WTC11 (cell line): ENCODE measurements around the gene AIG1. TPM values are rescaled to one million over a fixed set of nuclear protein-coding genes. Genes with fewer than 3 reads are reported as not detected.

Source experiments
- ATAC-seq: fragments of 200-7000 bp; cut with Tn5 transposase; 2 replicates; pipeline ENCODE4 v1.10.0; 2021; ENCODE audit warnings: mild to moderate bottlenecking, moderate library complexity
- CTCF ChIA-PET: fragments of 300-600 bp; sonication (Branson Sonifier 250); formaldehyde crosslinking; loops from one replicate; lab custom pipeline; 2021; ENCODE audit warnings: antibody characterized with exemption; lab: Charles Lee
- POLR2A ChIA-PET: fragments of 350-600 bp; sonication (Branson Sonifier 250); formaldehyde crosslinking; loops from one replicate; lab custom pipeline; 2021; ENCODE audit warnings: antibody characterized with exemption; lab: Charles Lee
- DNase-seq: peaks from one replicate; pipeline ENCODE4 v3.0.0; 2021; ENCODE audit warnings: low spot score
- H3K27ac Mint-ChIP-seq: 2 replicates; pipeline ENCODE4 v1.8.0; 2021; ENCODE audit warnings: mixed read lengths
- H3K27me3 Mint-ChIP-seq: 2 replicates; pipeline ENCODE4 v1.8.0; 2021; ENCODE audit warnings: low read depth, mild to moderate bottlenecking, moderate library complexity, mixed read lengths
- H3K36me3 Mint-ChIP-seq: 2 replicates; pipeline ENCODE4 v1.8.0; 2021; ENCODE audit warnings: mixed read lengths
- H3K4me1 Mint-ChIP-seq: 2 replicates; pipeline ENCODE4 v1.8.0; 2022; ENCODE audit warnings: mixed read lengths
- H3K4me3 Mint-ChIP-seq: 2 replicates; pipeline ENCODE4 v1.8.0; 2021; ENCODE audit warnings: mild to moderate bottlenecking, moderate library complexity, mixed read lengths
- H3K9me3 Mint-ChIP-seq: 2 replicates; pipeline ENCODE4 v1.8.0; 2021; ENCODE audit warnings: mixed read lengths
- ATF3 ChIP-seq: sonication (generic); formaldehyde crosslinking; conservative IDR thresholded peaks from 2 replicates; pipeline ENCODE4 v1.8.1; 2022; ENCODE audit warnings: mild to moderate bottlenecking, missing genetic modification reagents
- EMX1 ChIP-seq: fragments of 250-450 bp; sonication (Bioruptor Pico); IDR thresholded peaks from 2 replicates; pipeline ENCODE4 v1.8.0; 2021; ENCODE audit warnings: mild to moderate bottlenecking
- ESRRA ChIP-seq: sonication (generic); formaldehyde crosslinking; IDR thresholded peaks from 2 replicates; pipeline ENCODE4 v1.8.1; 2022; ENCODE audit warnings: mild to moderate bottlenecking, missing genetic modification reagents, borderline replicate concordance
- FOXP1 ChIP-seq: sonication (generic); formaldehyde crosslinking; IDR thresholded peaks from 2 replicates; pipeline ENCODE4 v1.8.0; 2022; ENCODE audit warnings: missing genetic modification reagents, mild to moderate bottlenecking, moderate library complexity, borderline replicate concordance
- GTF2I ChIP-seq: fragments of 250-450 bp; sonication (Bioruptor Pico); conservative IDR thresholded peaks from 2 replicates; pipeline ENCODE4 v1.4.0; 2021; ENCODE audit warnings: mild to moderate bottlenecking
- HMGA2 ChIP-seq: fragments of 250-450 bp; sonication (Bioruptor Pico); IDR thresholded peaks from 2 replicates; pipeline ENCODE4 v1.4.0; 2021; ENCODE audit warnings: mild to moderate bottlenecking, moderate library complexity
- JUN ChIP-seq: sonication (generic); formaldehyde crosslinking; IDR thresholded peaks from 2 replicates; pipeline ENCODE4 v1.8.0; 2023; ENCODE audit warnings: mild to moderate bottlenecking, missing genetic modification reagents
- NFYB ChIP-seq: sonication (generic); formaldehyde crosslinking; conservative IDR thresholded peaks from 2 replicates; pipeline ENCODE4 v1.8.0; 2022; ENCODE audit warnings: low read depth, missing genetic modification reagents
- TEAD4 ChIP-seq: sonication (generic); formaldehyde crosslinking; IDR thresholded peaks from 2 replicates; pipeline ENCODE4 v1.8.0; 2022; ENCODE audit warnings: mild to moderate bottlenecking, missing genetic modification reagents
- ZNF138 ChIP-seq: sonication (generic); formaldehyde crosslinking; conservative IDR thresholded peaks from 2 replicates; pipeline ENCODE4 v1.8.1; 2022; ENCODE audit warnings: mild to moderate bottlenecking, moderate library complexity, missing genetic modification reagents
- ZSCAN18 ChIP-seq: fragments of 250-450 bp; sonication (Bioruptor Pico); IDR thresholded peaks from 2 replicates; pipeline ENCODE4 v2.1.2; 2022; ENCODE audit warnings: mild to moderate bottlenecking, moderate library complexity
- total RNA-seq: library from RNA; stranded (reverse); gene quantifications from 3 replicates; pipeline ENCODE4 v1.2.3, GENCODE V29; 2021
- TF ChIP-seq, protein P1 (sequence below): fragments of 250-450 bp; sonication (Bioruptor Pico); IDR thresholded peaks from 2 replicates; pipeline ENCODE4 v1.9.0; 2021; ENCODE audit warnings: mild to moderate bottlenecking
- TF ChIP-seq, protein P2 (sequence below): fragments of 200-600 bp; IDR thresholded peaks from 2 replicates; pipeline ENCODE4 v1.8.0; 2022; ENCODE audit warnings: antibody characterized with exemption
- TF ChIP-seq, protein P3 (sequence below): sonication (generic); formaldehyde crosslinking; IDR thresholded peaks from 2 replicates; pipeline ENCODE4 v1.8.1; 2022; ENCODE audit warnings: missing genetic modification reagents, borderline replicate concordance
- TF ChIP-seq, protein P4 (sequence below): sonication (generic); formaldehyde crosslinking; IDR thresholded peaks from 2 replicates; pipeline ENCODE4 v1.8.1; 2022; ENCODE audit warnings: mild to moderate bottlenecking, moderate library complexity, missing genetic modification reagents
- TF ChIP-seq, protein P5 (sequence below): sonication (generic); formaldehyde crosslinking; IDR thresholded peaks from 2 replicates; pipeline ENCODE4 v1.8.0; 2022; ENCODE audit warnings: mild to moderate bottlenecking, missing genetic modification reagents
- TF ChIP-seq, protein P6 (sequence below): sonication (generic); formaldehyde crosslinking; IDR thresholded peaks from 2 replicates; pipeline ENCODE4 v1.8.1; 2023; ENCODE audit warnings: mild to moderate bottlenecking, missing genetic modification reagents, moderate library complexity

Gene AIG1
- total RNA-seq, 1 experiment from 2014 or later: 38.8 TPM

- TF ChIP-seq, protein P1, sequence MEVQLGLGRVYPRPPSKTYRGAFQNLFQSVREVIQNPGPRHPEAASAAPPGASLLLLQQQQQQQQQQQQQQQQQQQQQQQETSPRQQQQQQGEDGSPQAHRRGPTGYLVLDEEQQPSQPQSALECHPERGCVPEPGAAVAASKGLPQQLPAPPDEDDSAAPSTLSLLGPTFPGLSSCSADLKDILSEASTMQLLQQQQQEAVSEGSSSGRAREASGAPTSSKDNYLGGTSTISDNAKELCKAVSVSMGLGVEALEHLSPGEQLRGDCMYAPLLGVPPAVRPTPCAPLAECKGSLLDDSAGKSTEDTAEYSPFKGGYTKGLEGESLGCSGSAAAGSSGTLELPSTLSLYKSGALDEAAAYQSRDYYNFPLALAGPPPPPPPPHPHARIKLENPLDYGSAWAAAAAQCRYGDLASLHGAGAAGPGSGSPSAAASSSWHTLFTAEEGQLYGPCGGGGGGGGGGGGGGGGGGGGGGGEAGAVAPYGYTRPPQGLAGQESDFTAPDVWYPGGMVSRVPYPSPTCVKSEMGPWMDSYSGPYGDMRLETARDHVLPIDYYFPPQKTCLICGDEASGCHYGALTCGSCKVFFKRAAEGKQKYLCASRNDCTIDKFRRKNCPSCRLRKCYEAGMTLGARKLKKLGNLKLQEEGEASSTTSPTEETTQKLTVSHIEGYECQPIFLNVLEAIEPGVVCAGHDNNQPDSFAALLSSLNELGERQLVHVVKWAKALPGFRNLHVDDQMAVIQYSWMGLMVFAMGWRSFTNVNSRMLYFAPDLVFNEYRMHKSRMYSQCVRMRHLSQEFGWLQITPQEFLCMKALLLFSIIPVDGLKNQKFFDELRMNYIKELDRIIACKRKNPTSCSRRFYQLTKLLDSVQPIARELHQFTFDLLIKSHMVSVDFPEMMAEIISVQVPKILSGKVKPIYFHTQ (CRISPR knock-in tag): no peak
- no peak for TF ChIP-seq ESRRA (CRISPR knock-in tag)
- TF ChIP-seq, protein P2, sequence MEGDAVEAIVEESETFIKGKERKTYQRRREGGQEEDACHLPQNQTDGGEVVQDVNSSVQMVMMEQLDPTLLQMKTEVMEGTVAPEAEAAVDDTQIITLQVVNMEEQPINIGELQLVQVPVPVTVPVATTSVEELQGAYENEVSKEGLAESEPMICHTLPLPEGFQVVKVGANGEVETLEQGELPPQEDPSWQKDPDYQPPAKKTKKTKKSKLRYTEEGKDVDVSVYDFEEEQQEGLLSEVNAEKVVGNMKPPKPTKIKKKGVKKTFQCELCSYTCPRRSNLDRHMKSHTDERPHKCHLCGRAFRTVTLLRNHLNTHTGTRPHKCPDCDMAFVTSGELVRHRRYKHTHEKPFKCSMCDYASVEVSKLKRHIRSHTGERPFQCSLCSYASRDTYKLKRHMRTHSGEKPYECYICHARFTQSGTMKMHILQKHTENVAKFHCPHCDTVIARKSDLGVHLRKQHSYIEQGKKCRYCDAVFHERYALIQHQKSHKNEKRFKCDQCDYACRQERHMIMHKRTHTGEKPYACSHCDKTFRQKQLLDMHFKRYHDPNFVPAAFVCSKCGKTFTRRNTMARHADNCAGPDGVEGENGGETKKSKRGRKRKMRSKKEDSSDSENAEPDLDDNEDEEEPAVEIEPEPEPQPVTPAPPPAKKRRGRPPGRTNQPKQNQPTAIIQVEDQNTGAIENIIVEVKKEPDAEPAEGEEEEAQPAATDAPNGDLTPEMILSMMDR: no peak
Measured at GRCh38 chr6:143103916-143104315, 43.2 kb downstream of the AIG1 start (continued).

DNA sequence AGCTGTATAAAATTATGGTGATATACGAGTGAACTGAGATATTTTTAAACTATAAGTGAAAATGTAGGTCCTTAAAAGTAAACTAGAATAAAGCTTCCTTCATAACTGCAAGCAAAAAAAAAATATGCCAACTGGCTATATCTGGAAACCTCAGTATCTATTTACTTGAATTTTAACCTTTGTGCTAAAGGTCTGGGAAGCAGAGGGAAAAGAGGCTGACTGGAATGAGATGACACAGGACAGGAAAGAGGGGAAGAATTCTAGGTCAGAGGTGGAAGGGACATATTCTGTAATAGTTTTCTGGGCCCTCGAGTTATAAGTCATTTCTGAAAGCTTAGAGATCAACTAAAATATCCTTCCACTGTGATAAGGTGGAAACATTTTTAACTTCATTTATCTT is 46.8 kb downstream of the AIG1 start:
- H3K36me3 Mint-ChIP-seq: peaks cover 2% of the 10 kb centered on the region; the same call in 1 of the 2 replicates

More for the DNA sequence above, 46.8 kb downstream of the AIG1 start:
- H3K4me3 Mint-ChIP-seq: no peak overlapping the region
- TF ChIP-seq, protein P3, sequence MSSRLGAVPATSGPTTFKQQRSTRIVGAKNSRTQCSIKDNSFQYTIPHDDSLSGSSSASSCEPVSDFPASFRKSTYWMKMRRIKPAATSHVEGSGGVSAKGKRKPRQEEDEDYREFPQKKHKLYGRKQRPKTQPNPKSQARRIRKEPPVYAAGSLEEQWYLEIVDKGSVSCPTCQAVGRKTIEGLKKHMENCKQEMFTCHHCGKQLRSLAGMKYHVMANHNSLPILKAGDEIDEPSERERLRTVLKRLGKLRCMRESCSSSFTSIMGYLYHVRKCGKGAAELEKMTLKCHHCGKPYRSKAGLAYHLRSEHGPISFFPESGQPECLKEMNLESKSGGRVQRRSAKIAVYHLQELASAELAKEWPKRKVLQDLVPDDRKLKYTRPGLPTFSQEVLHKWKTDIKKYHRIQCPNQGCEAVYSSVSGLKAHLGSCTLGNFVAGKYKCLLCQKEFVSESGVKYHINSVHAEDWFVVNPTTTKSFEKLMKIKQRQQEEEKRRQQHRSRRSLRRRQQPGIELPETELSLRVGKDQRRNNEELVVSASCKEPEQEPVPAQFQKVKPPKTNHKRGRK (CRISPR knock-in tag): no peak
- TF ChIP-seq GTF2I (no peak), ZNF138 (CRISPR knock-in tag) (no peak), ZSCAN18 (CRISPR knock-in tag) (no peak), HMGA2 (CRISPR knock-in tag) (no peak), FOXP1 (no peak), TEAD4 (no peak), EMX1 (CRISPR knock-in tag) (no peak), ATF3 (no peak), NFYB (CRISPR knock-in tag) (no peak), JUN (CRISPR knock-in tag) (no peak)
- TF ChIP-seq, protein P2: no peak
- TF ChIP-seq, protein P4, sequence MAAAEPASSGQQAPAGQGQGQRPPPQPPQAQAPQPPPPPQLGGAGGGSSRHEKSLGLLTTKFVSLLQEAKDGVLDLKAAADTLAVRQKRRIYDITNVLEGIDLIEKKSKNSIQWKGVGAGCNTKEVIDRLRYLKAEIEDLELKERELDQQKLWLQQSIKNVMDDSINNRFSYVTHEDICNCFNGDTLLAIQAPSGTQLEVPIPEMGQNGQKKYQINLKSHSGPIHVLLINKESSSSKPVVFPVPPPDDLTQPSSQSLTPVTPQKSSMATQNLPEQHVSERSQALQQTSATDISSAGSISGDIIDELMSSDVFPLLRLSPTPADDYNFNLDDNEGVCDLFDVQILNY (CRISPR knock-in tag): no peak
- TF ChIP-seq, protein P5, sequence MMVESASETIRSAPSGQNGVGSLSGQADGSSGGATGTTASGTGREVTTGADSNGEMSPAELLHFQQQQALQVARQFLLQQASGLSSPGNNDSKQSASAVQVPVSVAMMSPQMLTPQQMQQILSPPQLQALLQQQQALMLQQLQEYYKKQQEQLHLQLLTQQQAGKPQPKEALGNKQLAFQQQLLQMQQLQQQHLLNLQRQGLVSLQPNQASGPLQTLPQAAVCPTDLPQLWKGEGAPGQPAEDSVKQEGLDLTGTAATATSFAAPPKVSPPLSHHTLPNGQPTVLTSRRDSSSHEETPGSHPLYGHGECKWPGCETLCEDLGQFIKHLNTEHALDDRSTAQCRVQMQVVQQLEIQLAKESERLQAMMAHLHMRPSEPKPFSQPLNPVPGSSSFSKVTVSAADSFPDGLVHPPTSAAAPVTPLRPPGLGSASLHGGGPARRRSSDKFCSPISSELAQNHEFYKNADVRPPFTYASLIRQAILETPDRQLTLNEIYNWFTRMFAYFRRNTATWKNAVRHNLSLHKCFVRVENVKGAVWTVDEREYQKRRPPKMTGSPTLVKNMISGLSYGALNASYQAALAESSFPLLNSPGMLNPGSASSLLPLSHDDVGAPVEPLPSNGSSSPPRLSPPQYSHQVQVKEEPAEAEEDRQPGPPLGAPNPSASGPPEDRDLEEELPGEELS (CRISPR knock-in tag): no peak
- TF ChIP-seq, protein P6, sequence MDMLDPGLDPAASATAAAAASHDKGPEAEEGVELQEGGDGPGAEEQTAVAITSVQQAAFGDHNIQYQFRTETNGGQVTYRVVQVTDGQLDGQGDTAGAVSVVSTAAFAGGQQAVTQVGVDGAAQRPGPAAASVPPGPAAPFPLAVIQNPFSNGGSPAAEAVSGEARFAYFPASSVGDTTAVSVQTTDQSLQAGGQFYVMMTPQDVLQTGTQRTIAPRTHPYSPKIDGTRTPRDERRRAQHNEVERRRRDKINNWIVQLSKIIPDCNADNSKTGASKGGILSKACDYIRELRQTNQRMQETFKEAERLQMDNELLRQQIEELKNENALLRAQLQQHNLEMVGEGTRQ (CRISPR knock-in tag): no peak
- TF ChIP-seq, all 79 proteins: peak for 0
- no peaks in the 10 kb centered on the region for H3K27me3 Mint-ChIP-seq
- H3K9me3 Mint-ChIP-seq: no peaks in the 10 kb centered on the region
- no peak for ATAC-seq
- H3K27ac Mint-ChIP-seq: no peak overlapping the region
- no peaks in the 10 kb centered on the region for H3K4me1 Mint-ChIP-seq
- ChIA-PET CTCF (no interaction called here), POLR2A (no interaction called here)
- no peak for DNase-seq
